LHCN-M2 (cell line): Measurements from ENCODE around the gene DUSP12. TPM values are rescaled to one million over a fixed set of nuclear protein-coding genes. Genes with fewer than 3 reads are reported as not detected.
A peak's percentile ranks its signal among the peaks of the same experiment; 100 is the strongest.
"Not testable (repeated sequence)": the region's sequence is repeated elsewhere in the genome, so short reads cannot be mapped to it uniquely, and the experiment has no call there.

Source experiments
- DNase-seq: peaks from one replicate; pipeline ENCODE4 v3.0.0-alpha.2; 2012; ENCODE audit warnings: low read depth
- polyA plus RNA-seq: library from polyadenylated mRNA; unstranded; fragments of >200 nt; gene quantifications from one replicate; pipeline ENCODE4 v1.2.1, GENCODE V29; 2012; ENCODE audit warnings: missing spikeins
- total RNA-seq: library from RNA; depleted of rRNA; stranded (reverse); fragments of >200 nt; gene quantifications from 2 replicates; pipeline ENCODE4 v1.2.3, GENCODE V29; 2014; rRNA removed

DUSP12 gene
- total RNA-seq, result 28.0 and 29.1 TPM in 2 replicates
- 19.0 TPM for polyA plus RNA-seq

- DNase-seq, result peak; percentile 95
Measured at GRCh38 chr1:161749509-161750407, at the start of gene DUSP12. DUSP12 (plus strand) TSS chr1:161749786; CDS start chr1:161749802, 16 bp downstream.

- DNase-seq, result no peak
Measured at GRCh38 chr1:161702250-161702649, 47.3 kb upstream of the DUSP12 start.

GRCh38 chr1:161705537-161705936 is 44.0 kb upstream of the DUSP12 start:
- no peak for DNase-seq

GRCh38 chr1:161706113-161706481 is 43.5 kb upstream of the DUSP12 start:
- DNase-seq, result no peak

- DNase-seq, result peak; percentile 99
Measured at GRCh38 chr1:161706482-161707347, 42.9 kb upstream of the DUSP12 start, which contains the start of gene FCRLA. FCRLA (plus strand) TSS chr1:161707229; CDS start chr1:161707265, 36 bp downstream.

GRCh38 chr1:161707503-161707902 is 42.1 kb upstream of the DUSP12 start:
- no peak for DNase-seq

- no peak for DNase-seq
Measured at GRCh38 chr1:161709373-161709772, 40.2 kb upstream of the DUSP12 start.

GRCh38 chr1:161710560-161710959 is 39.0 kb upstream of the DUSP12 start:
- DNase-seq, result no peak

- DNase-seq, result no peak
Measured at GRCh38 chr1:161718559-161719324, 30.8 kb upstream of the DUSP12 start.

- DNase-seq, result no peak
Measured at GRCh38 chr1:161719325-161719611, 30.3 kb upstream of the DUSP12 start.

- DNase-seq, result no peak
Measured at GRCh38 chr1:161720422-161720821, 29.2 kb upstream of the DUSP12 start.

GRCh38 chr1:161720956-161721737 is 28.4 kb upstream of the DUSP12 start, which contains the start of gene FCRLB:
FCRLB (plus strand) TSS chr1:161721544; CDS start chr1:161722673, 1,129 bp downstream.
- DNase-seq, result no peak

GRCh38 chr1:161721738-161722343 is 27.7 kb upstream of the DUSP12 start:
- peak; percentile 85 for DNase-seq

- DNase-seq, result no peak
Measured at GRCh38 chr1:161722406-161722805, 27.2 kb upstream of the DUSP12 start.

GRCh38 chr1:161723459-161724141 is 26.0 kb upstream of the DUSP12 start:
- no peak for DNase-seq

GRCh38 chr1:161725258-161725907 is 24.2 kb upstream of the DUSP12 start:
- not testable (repeated sequence) for DNase-seq

GRCh38 chr1:161725908-161726472 is 23.6 kb upstream of the DUSP12 start:
- DNase-seq, result peak; percentile 36

- DNase-seq, result peak; percentile 80
Measured at GRCh38 chr1:161726473-161727255, 22.9 kb upstream of the DUSP12 start.
